Astrocyte (in vitro differentiated cells and primary cell): ENCODE measurements around the gene NKAIN1.

Experiments used
- EZH2 ChIP-seq: IDR thresholded peaks from 2 replicates; pipeline ENCODE4 v1.6.1; 2012; ENCODE audit warnings: mild to moderate bottlenecking, low read length, inconsistent platforms; ENCODE audit not compliant: insufficient read depth
- TF ChIP-seq, protein P1 (sequence below): IDR thresholded peaks from 2 replicates; pipeline ENCODE4 v1.5.1; 2011; ENCODE audit warnings: low read depth, mild to moderate bottlenecking, inconsistent platforms, low read length, moderate library complexity; ENCODE audit not compliant: insufficient read depth

DNA sequence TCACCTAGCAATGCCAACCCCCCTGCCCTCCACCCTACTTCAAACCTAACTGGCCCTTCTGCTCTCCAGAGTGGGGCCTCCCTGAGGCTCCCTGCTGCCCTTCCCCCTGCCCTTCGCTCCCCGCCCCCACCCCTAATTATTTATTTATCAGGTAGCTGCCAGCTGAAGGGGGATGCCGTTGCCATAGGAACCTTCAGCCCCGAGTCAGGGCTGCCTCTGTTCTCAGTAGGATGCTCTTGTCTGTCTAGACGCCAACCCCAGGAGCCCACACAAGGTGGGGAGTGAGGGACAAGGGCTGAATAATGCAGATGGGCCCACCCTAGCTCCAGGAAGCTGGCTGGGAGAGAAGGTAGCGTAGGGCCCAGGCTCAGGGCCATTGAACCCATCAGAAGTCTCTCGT lies 41.1 kb downstream of the NKAIN1 start:
- TF ChIP-seq, protein P1, sequence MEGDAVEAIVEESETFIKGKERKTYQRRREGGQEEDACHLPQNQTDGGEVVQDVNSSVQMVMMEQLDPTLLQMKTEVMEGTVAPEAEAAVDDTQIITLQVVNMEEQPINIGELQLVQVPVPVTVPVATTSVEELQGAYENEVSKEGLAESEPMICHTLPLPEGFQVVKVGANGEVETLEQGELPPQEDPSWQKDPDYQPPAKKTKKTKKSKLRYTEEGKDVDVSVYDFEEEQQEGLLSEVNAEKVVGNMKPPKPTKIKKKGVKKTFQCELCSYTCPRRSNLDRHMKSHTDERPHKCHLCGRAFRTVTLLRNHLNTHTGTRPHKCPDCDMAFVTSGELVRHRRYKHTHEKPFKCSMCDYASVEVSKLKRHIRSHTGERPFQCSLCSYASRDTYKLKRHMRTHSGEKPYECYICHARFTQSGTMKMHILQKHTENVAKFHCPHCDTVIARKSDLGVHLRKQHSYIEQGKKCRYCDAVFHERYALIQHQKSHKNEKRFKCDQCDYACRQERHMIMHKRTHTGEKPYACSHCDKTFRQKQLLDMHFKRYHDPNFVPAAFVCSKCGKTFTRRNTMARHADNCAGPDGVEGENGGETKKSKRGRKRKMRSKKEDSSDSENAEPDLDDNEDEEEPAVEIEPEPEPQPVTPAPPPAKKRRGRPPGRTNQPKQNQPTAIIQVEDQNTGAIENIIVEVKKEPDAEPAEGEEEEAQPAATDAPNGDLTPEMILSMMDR: no peak
- no peak for TF ChIP-seq EZH2
